ENCODE results near the gene MAGEA9B. TPM values are rescaled to one million over a fixed set of nuclear protein-coding genes. Genes with fewer than 3 reads are reported as not detected.
"Not testable (repeated sequence)": the region's sequence is repeated elsewhere in the genome, so short reads cannot be mapped to it uniquely, and the experiment has no call there.

The MAGEA9B gene
- total and polyA plus RNA-seq, 4 donors = not detected

GRCh38 chrX:149545545-149546543 is 41.4 kb downstream of the MAGEA9B start:
- 60 to 71% methylated on average over 19 to 22 of the region's 29 CpGs for WGBS, 2 donors
- H3K4me3 ChIP-seq (ENCODE audit: low read length in 2 of 2); H3K27me3 ChIP-seq (ENCODE audit: control insufficient read depth in 1 of 2, insufficient read depth in 2 of 2, low read length in 1 of 2); intact Hi-C loops (cut with DNase I); H3K27ac ChIP-seq (ENCODE audit: low read depth in 1 of 2, low read length in 2 of 2); H3K9me3 ChIP-seq (ENCODE audit: control insufficient read depth, low read length); H3K36me3 ChIP-seq (ENCODE audit: control insufficient read depth in 1 of 2, insufficient read depth in 2 of 2, low read length in 1 of 2); DNase-seq; H3K4me1 ChIP-seq (ENCODE audit: control insufficient read depth in 1 of 2, insufficient read depth in 2 of 2, low read length in 2 of 2); ATAC-seq (ENCODE audit: low FRiP score): not testable (repeated sequence)

GRCh38 chrX:149541521-149542047 is 45.7 kb downstream of the MAGEA9B start:
- H3K4me3 ChIP-seq (ENCODE audit: low read length in 2 of 2) = peak overlapping the region in 1 of 2 donors; percentile 34
- peaks cover 0 to 2% of the 10 kb centered on the region in 2 donors for H3K36me3 ChIP-seq (ENCODE audit: control insufficient read depth in 1 of 2, insufficient read depth in 2 of 2, low read length in 1 of 2)
- no peaks in the 10 kb centered on the region for H3K4me1 ChIP-seq (ENCODE audit: control insufficient read depth in 1 of 2, insufficient read depth in 2 of 2, low read length in 2 of 2)
- no peaks in the 10 kb centered on the region for H3K27me3 ChIP-seq (ENCODE audit: control insufficient read depth in 1 of 2, insufficient read depth in 2 of 2, low read length in 1 of 2)
- intact Hi-C loops (cut with DNase I) = loop anchor here in 1 of 2 donors (2.0 kb wide), 1 partner anchor 37 kb away; the partner anchor contains the start of gene IDS
- H3K9me3 ChIP-seq (ENCODE audit: control insufficient read depth, low read length) = no peaks in the 10 kb centered on the region
- DNase-seq (no peak), ATAC-seq (ENCODE audit: low FRiP score) (no peak)
- no peak overlapping the region for H3K27ac ChIP-seq (ENCODE audit: low read depth in 1 of 2, low read length in 2 of 2)
- 11 to 49% methylated on average over 13 of the region's 13 CpGs for WGBS, 2 donors

GRCh38 chrX:149540621-149541520 is 46.4 kb downstream of the MAGEA9B start, which contains the start of gene EOLA1:
TSS of gene EOLA1 (plus strand) at chrX:149541012. CDS start at chrX:149545631, 4,619 bp downstream.
- DNase-seq (peak; percentile 91 to 93), ATAC-seq (ENCODE audit: low FRiP score) (peak; percentile 64)
- Histone ChIP-seq H3K36me3 (ENCODE audit: control insufficient read depth in 1 of 2, insufficient read depth in 2 of 2, low read length in 1 of 2) (peaks cover 0 to 2% of the 10 kb centered on the region in 2 donors), H3K4me1 (ENCODE audit: control insufficient read depth in 1 of 2, insufficient read depth in 2 of 2, low read length in 2 of 2) (no peaks in the 10 kb centered on the region), H3K9me3 (ENCODE audit: control insufficient read depth, low read length) (no peaks in the 10 kb centered on the region), H3K27ac (ENCODE audit: low read depth in 1 of 2, low read length in 2 of 2) (peak within 1 kb of the TSS in 1 of 2 donors; percentile 60), H3K27me3 (ENCODE audit: control insufficient read depth in 1 of 2, insufficient read depth in 2 of 2, low read length in 1 of 2) (no peaks in the 10 kb centered on the region), H3K4me3 (ENCODE audit: low read length in 2 of 2) (peak within 1 kb of the TSS; percentile 34 to 43)
- intact Hi-C loops (cut with DNase I) = loop anchor here in 1 of 2 donors (2.0 kb wide), 1 partner anchor 36 kb away; the partner anchor contains the start of gene IDS
- 0 to 41% methylated on average over 71 of the region's 71 CpGs for WGBS, 2 donors

GRCh38 chrX:149540131-149540620 is 47.1 kb downstream of the MAGEA9B start:
- Histone ChIP-seq H3K27ac (ENCODE audit: low read depth in 1 of 2, low read length in 2 of 2) (peak overlapping the region in 1 of 2 donors; percentile 60), H3K27me3 (ENCODE audit: control insufficient read depth in 1 of 2, insufficient read depth in 2 of 2, low read length in 1 of 2) (no peaks in the 10 kb centered on the region), H3K9me3 (ENCODE audit: control insufficient read depth, low read length) (no peaks in the 10 kb centered on the region), H3K4me3 (ENCODE audit: low read length in 2 of 2) (peak overlapping the region in 1 of 2 donors; percentile 43), H3K4me1 (ENCODE audit: control insufficient read depth in 1 of 2, insufficient read depth in 2 of 2, low read length in 2 of 2) (no peaks in the 10 kb centered on the region), H3K36me3 (ENCODE audit: control insufficient read depth in 1 of 2, insufficient read depth in 2 of 2, low read length in 1 of 2) (peaks cover 0 to under 1% of the 10 kb centered on the region in 2 donors)
- intact Hi-C loops (cut with DNase I) = loop anchor here in 1 of 2 donors (2.0 kb wide), 1 partner anchor 35 kb away; the partner anchor contains the start of gene IDS
- ATAC-seq (ENCODE audit: low FRiP score) (peak; percentile 88), DNase-seq (peak; percentile 95 to 96)
- 0 to 34% methylated on average over 15 to 21 of the region's 24 CpGs for WGBS, 2 donors

DNA sequence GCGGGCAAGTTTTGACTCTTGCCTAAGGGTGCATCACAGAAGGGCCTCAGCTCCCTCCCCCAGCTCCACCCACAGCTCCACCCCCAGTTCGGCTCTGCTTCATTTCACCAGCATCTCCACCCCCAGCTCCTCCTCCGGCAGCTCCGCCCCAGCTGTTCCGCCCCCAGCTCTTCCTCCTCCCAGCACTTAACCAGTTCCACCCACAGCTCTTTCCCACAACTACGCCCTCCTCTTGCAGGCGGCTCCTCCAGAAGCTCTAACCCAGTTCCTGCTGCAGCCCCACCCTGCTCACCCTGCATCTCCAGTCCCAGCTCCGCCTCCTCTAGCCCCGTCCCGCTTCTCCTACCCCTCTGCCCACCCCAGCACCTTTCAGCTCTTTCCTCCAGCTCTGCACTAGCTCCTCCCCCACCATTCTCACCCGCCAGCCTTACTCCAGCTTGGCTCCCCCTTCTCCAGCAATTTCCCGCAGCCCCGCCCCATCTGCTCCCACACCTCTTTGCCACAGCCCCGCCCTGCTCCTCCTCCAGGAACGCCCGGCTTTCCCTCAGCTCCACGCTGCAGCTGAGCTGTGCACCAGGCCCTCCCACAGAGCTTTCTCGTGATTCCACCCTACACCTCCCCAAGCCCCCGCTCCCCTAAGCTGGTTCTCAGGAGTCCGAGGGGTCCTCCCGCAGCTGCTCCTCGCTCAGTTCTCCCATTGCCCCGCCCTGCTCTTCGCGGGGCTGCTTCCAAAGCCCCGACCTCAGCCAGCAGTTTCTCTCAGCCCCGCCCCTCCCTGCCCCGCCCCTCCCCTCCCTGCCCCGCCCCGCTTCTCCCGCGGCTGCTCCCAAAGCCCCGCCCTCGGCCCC is 47.8 kb downstream of the MAGEA9B start:
- no peaks in the 10 kb centered on the region for H3K27me3 ChIP-seq (ENCODE audit: control insufficient read depth in 1 of 2, insufficient read depth in 2 of 2, low read length in 1 of 2)
- H3K9me3 ChIP-seq (ENCODE audit: control insufficient read depth, low read length) = no peaks in the 10 kb centered on the region
- H3K4me1 ChIP-seq (ENCODE audit: control insufficient read depth in 1 of 2, insufficient read depth in 2 of 2, low read length in 2 of 2) = no peaks in the 10 kb centered on the region
- 1 to 36% methylated on average over 25 to 32 of the region's 34 CpGs for WGBS, 2 donors
- intact Hi-C loops (cut with DNase I) = loop anchor here in 1 of 2 donors (2.0 kb wide), 1 partner anchor 35 kb away; the partner anchor contains the start of gene IDS
- DNase-seq = peak; percentile 94 to 95
- peak overlapping the region in 1 of 2 donors; percentile 55 for H3K27ac ChIP-seq (ENCODE audit: low read depth in 1 of 2, low read length in 2 of 2)
- no peaks in the 10 kb centered on the region for H3K36me3 ChIP-seq (ENCODE audit: control insufficient read depth in 1 of 2, insufficient read depth in 2 of 2, low read length in 1 of 2)
- no peak overlapping the region for H3K4me3 ChIP-seq (ENCODE audit: low read length in 2 of 2)
- ATAC-seq (ENCODE audit: low FRiP score) = peak; percentile 86

DNA sequence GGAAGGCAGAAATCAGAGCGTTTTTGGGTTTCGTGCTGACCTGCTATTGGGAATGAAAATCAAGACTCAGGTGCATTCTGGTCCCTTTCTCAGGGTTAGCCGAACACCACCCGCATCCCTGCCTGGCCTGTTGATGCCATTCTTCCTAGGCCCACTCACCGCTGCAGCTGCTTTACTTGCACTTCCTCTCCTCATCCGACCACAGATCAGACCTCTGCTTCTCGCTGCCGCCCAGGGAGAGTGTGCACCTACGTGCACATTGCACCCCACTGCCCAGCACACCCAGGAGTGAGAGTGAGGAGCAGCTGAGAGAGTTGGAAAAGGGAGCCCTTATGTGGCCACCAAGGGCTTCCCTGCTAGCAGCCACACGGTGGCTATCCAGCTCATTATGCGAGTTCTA is 49.8 kb downstream of the MAGEA9B start:
- 88 to 91% methylated on average over 7 to 8 of the region's 11 CpGs for WGBS, 2 donors
- H3K4me3 ChIP-seq (ENCODE audit: low read length in 2 of 2); H3K27ac ChIP-seq (ENCODE audit: low read depth in 1 of 2, low read length in 2 of 2); intact Hi-C loops (cut with DNase I); H3K9me3 ChIP-seq (ENCODE audit: control insufficient read depth, low read length); ATAC-seq (ENCODE audit: low FRiP score); DNase-seq; H3K4me1 ChIP-seq (ENCODE audit: control insufficient read depth in 1 of 2, insufficient read depth in 2 of 2, low read length in 2 of 2); H3K36me3 ChIP-seq (ENCODE audit: control insufficient read depth in 1 of 2, insufficient read depth in 2 of 2, low read length in 1 of 2); H3K27me3 ChIP-seq (ENCODE audit: control insufficient read depth in 1 of 2, insufficient read depth in 2 of 2, low read length in 1 of 2): not testable (repeated sequence)

GRCh38 chrX:149534926-149535602 is 52.2 kb downstream of the MAGEA9B start:
- DNase-seq; H3K4me1 ChIP-seq (ENCODE audit: control insufficient read depth in 1 of 2, insufficient read depth in 2 of 2, low read length in 2 of 2); intact Hi-C loops (cut with DNase I); H3K27ac ChIP-seq (ENCODE audit: low read depth in 1 of 2, low read length in 2 of 2); H3K27me3 ChIP-seq (ENCODE audit: control insufficient read depth in 1 of 2, insufficient read depth in 2 of 2, low read length in 1 of 2); H3K36me3 ChIP-seq (ENCODE audit: control insufficient read depth in 1 of 2, insufficient read depth in 2 of 2, low read length in 1 of 2); H3K4me3 ChIP-seq (ENCODE audit: low read length in 2 of 2); H3K9me3 ChIP-seq (ENCODE audit: control insufficient read depth, low read length); ATAC-seq (ENCODE audit: low FRiP score): not testable (repeated sequence)
- 52 to 79% methylated on average over 3 of the region's 3 CpGs for WGBS, 2 donors
